AG08395 (cell line): ENCODE results near the gene SORCS2.

ENCODE experiments used
- DNase-seq: peaks from one replicate; pipeline ENCODE4 v3.0.0; 2012; ENCODE audit warnings: mixed read lengths, low spot score

SORCS2 gene

DNA sequence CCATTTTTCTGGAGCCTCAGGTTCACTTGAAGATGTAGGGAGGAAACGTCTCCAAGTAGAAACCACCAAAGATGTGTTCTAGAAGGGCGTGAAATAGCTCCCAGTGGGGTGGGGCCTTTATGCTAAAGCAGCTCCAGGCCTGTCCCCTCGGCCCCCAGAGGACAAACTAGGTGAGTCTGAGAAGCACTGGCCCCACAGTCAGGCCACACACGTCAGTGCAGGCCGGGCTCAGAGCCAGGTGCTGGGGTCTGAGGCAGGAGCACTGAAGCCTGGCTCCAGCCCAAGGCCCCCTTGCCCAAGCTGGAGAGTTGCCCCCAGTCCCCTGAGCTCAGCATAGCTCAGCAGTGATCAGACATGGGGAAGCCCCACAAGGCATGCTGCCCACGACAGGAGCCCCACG, 337.7 kb downstream of the SORCS2 start:
- DNase-seq: no peak

DNA sequence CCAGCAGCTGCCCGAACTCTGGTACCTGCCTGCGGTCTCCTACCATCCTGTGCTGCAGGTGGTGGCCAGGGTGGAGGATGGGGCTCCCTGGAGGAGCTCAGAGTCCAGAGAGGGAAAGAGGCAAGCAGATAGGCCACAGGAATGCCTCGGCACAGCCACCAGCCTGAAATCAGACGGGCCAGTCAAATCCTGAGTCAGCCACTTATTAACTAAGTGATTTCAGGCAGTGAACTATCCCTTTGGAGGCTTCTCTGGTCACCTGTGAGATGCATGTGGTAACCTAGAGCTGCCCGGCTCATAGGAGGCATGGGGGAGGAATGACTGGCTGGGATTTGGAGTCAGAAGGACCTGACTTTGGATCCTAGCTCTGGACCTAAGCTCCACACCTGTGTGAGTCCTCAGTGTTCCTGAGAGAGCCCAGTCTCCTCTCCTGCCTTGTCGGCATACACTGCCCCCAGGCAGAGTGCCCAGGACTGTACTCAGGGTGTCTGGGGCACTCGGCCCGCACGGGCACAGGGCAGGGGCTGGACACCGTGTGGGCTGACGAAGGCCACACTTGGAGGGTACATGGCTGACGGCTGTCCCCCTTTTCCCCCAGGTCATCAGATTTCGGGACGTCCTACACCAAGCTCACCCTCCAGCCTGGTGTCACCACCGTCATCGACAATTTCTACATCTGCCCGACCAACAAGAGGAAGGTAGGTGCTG, 338.7 kb downstream of the SORCS2 start:
- DNase-seq: no peak

DNA sequence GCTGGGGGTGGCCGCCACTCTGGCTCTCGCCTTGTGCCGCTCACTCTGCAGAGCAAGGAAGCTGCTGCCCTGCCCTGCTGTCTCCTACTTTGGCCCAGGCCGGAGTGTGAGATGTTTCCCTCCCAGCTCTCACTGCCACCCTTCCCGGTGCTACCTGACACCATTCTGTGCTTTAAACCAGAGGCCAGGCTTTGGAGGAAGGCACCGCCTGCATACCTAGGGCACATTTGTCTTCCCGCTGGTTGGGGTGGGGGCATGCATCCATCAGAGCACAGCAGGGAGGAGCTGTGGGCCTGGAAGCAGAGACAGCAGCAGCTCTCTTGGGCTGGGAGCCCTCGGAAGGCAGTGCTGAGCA, 339.3 kb downstream of the SORCS2 start:
- no peak for DNase-seq

DNA sequence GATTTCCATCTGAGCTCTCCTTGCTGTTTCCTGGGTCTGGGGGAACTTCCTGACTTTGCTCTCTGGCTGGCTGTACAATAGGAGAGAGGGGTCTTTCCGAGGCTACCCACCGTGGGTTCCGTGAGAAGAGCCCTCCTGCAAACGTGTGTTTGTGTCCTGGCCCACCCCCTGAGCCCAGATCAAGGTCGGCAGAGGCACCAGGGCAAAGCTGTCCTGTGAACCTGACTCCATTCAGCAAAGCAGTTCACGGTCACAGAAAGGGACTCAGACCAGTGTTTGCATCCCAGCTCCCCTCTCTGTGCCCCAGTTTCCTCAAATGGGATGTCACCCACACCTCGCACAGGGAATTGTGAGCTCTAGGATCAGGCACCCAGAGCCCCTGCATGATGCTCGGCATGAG, 339.7 kb downstream of the SORCS2 start:
- no peak for DNase-seq

DNA sequence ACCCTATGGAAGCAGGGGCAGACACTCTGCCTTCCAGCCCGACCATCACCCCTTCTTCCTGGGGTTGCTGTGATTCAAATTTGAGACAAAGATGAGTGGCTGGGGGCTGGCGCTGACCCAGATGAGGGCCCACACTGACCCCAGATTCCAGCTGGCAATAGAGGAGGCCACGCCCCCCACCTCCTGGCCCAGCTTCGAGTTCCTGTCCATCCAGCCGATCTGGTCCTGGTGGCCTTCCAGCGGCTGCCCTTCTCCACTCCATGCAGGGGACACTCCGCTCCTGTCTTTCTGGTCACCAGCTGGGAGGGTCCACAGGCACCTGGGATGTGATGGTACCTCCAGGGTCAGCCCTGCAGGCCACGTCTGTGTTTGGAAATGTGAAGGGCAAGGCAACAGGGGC, 340.9 kb downstream of the SORCS2 start:
- no peak for DNase-seq

DNA sequence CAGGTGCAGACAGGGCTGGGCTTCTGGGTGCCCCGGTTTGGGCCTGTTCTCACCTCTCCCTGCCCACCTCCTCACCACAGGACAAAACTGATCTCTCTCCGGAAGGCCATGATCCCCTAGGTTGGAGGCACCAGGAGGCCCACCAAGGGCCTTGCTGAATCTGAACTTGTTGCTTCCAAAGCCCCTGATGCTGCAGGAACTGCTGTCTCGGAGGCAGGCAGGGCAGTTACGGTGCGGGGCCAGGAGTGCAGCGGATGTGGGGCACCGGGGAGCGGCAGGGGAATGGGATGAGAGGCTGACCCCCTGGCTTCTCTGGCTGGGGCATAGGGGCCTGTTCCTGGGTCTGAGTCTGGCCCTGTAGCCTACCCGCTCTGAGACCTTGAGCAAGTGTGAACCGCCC, 342.8 kb downstream of the SORCS2 start:
- DNase-seq: no peak

DNA sequence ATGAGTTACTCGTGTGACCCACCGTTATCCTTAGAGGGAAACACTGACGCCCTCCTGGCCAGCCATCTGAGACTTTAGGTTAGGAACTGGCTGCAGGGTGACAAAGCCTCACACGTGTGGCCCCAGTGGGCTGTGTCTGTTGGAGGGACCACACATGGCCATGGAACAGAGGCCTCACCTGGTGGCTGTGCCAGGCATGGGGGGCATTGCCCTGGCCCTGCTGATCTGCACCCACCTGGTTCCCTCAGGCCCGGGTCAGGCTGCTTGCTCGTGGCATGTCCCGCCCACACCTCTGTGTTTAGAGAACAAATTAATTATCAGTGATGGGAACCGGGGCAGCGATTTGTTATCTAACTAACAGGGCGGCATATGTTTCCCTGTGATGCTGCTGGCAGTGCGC, 343.3 kb downstream of the SORCS2 start:
- DNase-seq: no peak

DNA sequence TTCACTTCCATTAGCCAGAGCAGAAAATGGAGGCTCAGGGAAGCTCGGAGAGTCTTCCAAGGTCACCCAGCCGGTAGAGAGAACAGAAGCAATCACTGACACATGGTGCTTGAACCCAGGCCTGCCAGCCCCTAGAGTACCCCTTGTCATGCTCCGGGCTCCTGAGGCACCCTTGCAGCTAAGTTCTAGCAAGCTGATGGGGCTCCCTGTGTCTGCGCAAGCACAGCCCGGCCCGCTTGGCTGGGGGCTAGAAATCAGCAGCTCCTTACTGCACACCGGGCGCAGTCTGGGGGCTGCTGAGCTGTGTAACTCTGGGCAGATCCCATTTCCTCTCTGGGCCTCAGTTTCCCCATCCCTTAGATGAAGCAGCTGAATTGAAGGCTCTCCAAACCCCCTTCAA, 344.5 kb downstream of the SORCS2 start:
- DNase-seq: no peak

DNA sequence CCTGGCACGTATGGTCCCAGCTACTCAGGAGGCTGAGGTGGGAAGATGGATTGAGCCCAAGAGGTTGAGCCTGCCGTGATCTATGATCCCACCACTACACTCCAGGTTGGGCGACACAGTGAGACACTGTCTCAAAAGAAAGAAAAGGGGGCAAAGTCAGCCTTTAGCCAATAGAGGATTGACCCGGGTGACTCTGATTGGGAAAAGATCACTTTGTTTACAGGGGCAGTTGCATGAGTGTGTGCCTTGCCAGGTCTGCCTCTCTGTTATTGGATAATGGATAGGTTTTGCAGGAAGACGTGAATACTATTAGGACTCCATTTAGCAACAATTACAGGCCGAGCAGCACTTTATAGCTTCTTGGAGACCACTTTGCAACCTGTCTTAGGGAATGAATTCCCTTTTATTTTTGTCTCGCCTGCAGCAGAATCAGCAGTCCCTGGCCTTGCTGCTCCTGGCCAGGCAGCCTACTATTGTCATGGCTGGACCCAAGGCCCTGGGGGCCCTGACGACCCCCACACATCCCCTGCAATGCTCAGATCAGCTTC, 345.6 kb downstream of the SORCS2 start:
- no peak for DNase-seq

DNA sequence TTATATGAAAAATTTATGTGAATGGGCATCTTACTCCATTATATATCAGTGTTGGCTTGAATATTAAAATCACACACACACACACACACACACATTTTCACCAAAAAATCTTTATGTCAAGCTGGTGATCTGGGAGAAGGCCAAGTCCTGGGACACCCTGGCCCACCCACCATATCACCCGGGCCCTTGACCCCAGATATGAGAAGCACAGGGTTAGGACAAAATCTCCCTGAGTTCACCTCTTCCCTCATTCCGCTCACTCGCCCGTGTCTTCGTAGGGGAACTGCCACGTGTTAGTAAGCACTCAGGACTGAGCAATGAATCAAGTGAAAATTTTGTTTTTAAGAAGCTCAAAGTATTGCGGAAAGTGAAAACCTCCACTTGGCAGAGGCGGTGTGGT, 346.2 kb downstream of the SORCS2 start:
- DNase-seq: no peak

DNA sequence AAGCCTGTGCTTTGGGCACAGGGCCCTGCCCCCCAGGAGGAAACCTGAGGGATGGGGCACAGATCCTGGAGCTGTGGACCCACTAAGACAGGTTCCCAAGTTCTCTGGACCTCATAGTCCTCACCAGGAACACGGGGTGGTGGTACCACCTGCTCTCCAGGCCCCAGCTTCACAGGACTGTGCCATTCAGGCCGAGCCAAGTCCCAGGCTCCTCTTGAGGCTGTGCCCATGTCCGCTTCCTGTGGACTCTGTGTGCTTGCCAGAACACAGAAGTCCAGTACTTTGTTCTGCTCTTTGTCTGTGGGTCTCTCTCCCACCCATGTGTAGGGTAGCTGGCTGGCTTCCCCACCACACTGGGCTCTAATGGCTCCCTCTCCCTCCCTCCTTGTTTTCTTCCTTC, 346.8 kb downstream of the SORCS2 start:
- DNase-seq: no peak

DNA sequence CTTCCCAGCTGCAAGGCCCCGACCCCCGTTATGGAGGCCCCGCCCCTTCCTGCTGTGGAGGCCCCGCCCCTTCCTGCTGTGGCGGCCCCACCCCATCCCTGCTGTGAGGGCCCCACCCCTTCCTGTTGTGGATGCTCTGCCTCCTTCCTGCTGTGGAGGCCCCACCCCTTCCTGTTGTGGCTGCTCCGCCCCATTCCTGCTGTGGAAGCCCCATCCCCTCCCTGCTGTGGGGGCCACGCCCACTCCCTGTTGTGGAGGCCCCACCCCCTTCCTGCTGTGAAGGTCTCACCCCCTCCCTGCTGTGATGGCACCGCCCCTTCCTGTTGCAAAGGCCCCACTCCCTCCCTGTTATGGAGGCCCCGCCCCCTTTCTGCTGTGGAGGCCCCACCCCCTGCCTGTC, 347.3 kb downstream of the SORCS2 start:
- DNase-seq: no peak

DNA sequence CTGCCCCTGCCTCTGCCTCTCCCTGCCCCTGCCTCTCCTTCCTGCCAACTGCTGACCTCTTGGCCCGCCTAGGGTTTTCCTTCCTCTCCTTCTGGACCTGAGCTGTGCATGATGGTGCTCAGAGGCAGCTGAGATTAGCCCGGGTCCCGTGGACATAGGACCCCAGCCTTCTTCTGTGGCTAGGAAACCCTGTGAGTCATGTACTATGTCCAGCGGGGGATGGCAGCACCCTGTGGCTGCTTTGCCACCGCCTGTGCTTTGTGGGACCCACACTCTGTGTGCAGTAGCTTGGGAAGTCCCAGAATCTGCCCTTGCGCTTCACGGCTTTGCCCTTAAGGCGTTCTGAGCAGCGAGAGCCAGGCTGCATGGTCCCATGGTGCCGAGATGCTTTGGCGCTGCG, 347.9 kb downstream of the SORCS2 start:
- DNase-seq: no peak

DNA sequence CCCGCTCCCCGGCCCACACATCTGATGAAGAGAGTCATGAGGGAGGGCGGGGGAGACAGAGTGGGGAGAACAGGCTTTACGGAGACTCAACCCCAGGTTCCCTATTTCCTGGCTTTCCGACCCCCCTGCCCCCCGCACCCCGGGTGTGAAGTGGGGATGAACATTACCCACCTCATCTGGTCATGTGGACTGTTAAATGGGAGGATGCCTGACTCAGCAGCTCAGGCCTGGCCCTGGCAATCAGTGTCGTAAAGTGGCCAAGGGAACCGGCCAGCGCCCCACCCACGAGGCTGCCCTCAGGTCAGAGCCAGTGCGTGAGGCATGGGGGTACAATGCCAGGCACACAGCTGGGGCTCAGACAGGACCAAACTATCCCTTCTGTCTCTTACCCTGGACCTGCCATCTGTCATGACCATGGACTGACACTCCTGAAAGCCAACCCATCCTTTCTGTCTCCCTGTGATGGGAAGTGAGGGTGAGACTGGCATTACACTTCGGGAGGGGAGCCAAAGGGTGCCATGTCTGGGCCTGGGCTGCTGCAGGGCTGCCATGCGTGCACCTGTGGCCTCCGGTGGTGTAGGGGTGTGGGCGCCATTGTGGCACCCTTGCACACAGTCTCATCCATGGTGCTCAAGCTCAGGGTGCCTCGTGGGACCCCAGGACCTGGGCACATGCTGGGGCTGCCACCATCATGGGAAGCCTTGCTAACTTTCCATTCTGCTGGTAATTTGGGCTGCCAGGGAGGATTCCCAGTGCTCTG, 348.5 kb downstream of the SORCS2 start:
- DNase-seq: no peak

DNA sequence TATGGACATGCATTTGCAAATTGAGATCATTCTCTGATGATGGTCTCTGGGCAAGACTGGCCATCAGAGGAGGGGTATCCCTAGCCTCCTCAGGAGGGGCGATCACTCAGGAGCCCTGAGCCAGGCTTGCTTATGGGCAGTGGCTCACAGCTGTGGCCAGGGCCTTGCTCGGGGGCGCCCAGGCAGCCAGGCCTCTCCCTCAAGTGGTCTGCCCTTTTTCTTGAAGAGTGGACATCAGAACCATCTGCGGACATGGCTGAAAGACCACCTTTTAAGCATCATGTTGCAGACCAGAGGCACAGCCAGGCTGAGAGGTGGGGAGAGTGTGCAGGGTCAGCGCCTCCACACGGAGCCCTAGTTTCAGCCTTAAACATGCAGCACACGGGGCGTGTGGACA, 349.1 kb downstream of the SORCS2 start:
- no peak for DNase-seq

DNA sequence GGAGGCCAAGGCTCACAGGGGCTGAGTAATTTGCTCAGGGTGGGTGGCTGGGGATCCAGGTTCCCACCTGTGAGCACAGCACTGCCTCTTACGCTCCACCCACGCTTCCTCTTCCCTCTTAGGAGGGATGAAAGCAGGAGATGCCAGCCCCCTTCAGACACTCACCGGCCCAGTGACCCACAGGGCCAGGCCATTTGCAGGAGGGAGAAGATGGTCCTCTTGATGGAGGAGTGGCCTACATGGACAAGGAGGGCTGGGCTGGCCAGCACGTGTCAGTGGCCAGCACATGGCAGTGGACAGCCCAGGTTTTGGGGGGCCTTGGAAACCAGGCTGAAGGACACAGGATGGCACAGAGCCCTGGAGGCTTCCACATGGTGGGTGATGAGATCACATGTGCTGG, 350.4 kb downstream of the SORCS2 start:
- no peak for DNase-seq

DNA sequence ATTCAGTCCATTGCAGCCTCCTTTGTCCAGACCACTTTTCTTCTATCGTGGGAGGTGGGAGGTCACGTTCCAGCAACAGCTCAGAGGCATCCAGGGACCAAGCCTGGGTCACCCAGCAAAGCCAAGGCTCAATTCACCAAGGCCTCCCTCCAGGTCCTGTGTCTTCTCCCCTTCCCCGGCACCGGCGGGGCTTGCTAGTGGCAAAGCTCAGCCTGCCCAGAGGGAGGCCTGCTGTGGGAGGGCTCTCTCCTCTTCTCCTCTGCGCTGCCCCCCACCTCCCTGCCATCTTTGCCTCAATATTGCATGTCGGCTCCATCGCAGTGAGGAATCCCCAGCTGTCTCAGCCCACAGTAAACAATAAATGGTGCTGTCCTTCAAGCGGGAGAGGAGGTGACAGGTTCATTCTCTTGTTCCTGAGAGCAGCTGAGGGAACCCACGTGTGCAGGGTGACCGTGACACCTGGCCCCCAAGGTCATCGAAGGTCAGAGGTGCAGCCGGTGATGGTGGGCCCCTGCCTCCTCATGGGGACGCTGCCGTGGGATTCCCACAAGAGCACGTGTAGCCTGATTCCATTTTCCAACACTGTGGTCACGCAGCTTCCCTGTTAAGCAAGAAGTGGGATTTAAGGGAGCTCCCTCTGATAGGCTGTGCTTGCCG, 353.9 kb downstream of the SORCS2 start:
- DNase-seq: no peak

DNA sequence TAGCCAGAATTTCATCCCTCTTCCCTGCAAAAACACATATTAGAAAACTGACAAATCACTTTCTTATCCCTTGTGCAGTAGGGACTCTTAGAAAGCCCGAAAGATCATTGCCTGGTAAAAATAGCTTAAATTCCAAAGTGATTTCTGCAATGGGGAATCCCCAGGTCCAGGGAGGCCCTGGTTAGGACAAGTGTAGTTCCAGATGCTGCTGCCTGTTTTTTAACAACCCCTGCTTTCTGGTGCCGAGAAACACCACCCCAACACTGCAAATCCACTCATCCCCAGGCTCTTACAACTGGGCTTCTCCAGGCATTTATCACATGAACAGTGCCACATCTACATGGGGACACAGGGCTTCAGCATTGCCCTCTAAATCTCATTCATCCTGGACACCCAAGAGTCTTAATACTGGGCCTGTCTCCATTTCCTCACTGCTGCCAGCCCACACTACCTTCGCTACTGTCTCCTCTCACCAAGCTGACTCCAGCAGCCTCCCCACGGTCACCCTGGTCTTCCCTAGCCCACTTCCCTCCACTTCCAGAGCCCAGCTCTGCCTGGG, 354.6 kb downstream of the SORCS2 start:
- peak; percentile 77 for DNase-seq

DNA sequence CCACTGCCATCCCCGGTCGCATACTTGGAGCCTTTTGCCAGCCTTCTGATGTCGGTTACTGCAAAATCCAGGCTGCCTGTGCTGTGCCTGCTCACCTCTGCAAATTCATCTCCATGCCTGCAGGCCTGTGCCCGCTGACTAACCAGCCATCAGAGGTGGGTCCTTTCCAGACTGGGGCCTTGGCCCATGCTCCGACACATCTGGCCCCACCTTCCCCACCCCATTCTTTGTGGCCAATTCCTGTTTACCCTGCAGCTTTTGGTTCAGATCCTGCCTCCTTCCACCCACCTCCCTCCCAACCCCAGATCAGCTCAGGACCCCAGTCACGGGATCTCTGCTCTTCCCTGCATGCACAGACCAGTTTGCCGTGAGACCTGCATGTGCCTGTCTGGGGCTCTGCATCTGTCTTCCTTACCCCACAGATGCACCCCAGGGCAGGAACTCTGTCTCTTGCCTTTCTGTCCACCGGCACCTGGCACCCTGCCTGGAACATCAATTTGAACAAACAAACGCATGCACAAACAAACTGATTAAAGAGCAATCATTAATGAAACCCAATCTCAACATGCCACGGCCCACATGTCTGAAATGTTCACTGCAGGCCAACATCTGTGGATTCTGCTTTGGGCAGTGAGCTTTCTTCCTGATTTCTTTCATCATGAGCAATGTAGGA, 355.2 kb downstream of the SORCS2 start:
- DNase-seq: no peak

DNA sequence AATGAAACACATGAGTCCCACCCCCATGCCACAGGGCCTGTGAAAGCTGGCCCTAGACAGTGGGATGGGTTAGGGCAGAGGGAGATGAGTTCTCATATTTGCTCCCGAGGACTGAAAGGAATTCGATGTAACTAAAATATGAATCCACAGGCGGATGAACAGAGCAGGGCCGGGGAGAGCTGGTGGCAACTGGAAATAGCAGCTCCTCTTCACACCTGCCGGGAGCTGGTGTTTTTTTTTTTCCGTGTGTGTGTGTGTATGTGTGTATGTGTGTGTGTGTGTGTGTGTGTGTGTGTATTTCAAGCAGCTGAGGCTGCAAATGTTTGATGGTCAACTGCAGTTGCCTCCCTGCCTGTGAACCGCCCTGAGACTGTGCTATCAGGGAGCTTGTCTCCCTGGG, 357.5 kb downstream of the SORCS2 start:
- no peak for DNase-seq

DNA sequence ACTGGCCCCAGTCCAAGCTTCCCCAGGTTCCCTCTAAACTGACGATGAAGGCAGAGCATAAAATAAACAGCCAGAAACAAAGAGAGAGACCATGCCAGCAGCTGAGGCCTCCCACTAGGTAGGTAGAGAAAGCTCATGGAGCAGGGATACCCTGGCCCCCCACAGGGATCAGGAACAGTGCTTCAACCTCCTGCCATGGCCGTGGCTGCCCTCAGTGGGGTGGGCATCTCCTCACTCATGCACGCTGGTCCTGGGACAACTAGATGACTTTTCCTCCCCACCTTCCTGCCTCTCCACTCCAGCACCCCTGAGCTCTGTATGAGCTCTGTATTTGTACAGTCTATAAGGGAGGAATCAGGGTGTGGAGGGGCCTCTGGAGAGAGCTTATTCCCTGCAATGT, 360.1 kb downstream of the SORCS2 start:
- DNase-seq: no peak

DNA sequence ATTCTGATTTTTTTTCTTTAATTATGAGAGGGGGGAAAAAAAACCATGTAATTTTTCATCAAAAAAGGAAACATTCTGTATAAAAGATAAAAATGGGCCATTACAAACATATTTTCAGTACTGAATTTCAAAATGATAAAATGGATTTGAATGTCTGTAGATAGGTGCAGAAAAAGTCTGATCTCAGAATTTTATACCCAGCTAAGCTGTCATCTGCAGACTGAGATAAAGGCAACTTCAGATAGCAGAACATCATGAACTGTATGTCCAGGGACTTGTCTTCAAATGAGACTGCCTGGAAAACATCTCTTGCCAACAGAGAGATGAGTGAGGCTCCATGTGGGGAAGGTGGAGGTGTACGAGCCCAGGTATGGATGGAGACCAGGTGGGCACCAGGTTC, 360.9 kb downstream of the SORCS2 start:
- DNase-seq: no peak
